DMS 273 (cell line): ENCODE measurements around the gene SOST.

Source experiments
- DNase-seq: peaks from one replicate; lab custom pipeline; 2025; ENCODE audit not compliant: unreplicated experiment; lab: John Stamatoyannopoulos, UW

Gene SOST

GRCh38 chr17:43745541-43745940, 13.1 kb downstream of the SOST start:
- DNase-seq = peak; percentile 28

GRCh38 chr17:43741636-43742035, 17.0 kb downstream of the SOST start:
- DNase-seq = no peak

GRCh38 chr17:43740541-43740940, 18.1 kb downstream of the SOST start:
- no peak for DNase-seq

GRCh38 chr17:43737722-43738121, 20.9 kb downstream of the SOST start:
- no peak for DNase-seq

- DNase-seq = no peak
Measured at GRCh38 chr17:43736389-43736788, 22.2 kb downstream of the SOST start.

- no peak for DNase-seq
Measured at GRCh38 chr17:43734376-43734775, 24.2 kb downstream of the SOST start.

GRCh38 chr17:43733956-43734355, 24.6 kb downstream of the SOST start:
- no peak for DNase-seq

- DNase-seq = no peak
Measured at GRCh38 chr17:43732958-43733357, 25.6 kb downstream of the SOST start.

- DNase-seq = no peak
Measured at GRCh38 chr17:43728081-43728480, 30.5 kb downstream of the SOST start.

- no peak for DNase-seq
Measured at GRCh38 chr17:43723697-43724359, 34.8 kb downstream of the SOST start.

- no peak for DNase-seq
Measured at GRCh38 chr17:43722870-43723665, 35.5 kb downstream of the SOST start.

- no peak for DNase-seq
Measured at GRCh38 chr17:43722269-43722619, 36.3 kb downstream of the SOST start.

GRCh38 chr17:43721537-43722268, 36.9 kb downstream of the SOST start:
- no peak for DNase-seq

- DNase-seq = peak; percentile 84
Measured at GRCh38 chr17:43720311-43721060, 38.1 kb downstream of the SOST start.

- no peak for DNase-seq
Measured at GRCh38 chr17:43719578-43719977, 39.0 kb downstream of the SOST start.

- no peak for DNase-seq
Measured at GRCh38 chr17:43718544-43718943, 40.0 kb downstream of the SOST start.

GRCh38 chr17:43717913-43718312, 40.7 kb downstream of the SOST start:
- no peak for DNase-seq

- no peak for DNase-seq
Measured at GRCh38 chr17:43714465-43715149, 44.0 kb downstream of the SOST start.

GRCh38 chr17:43713494-43714162, 45.0 kb downstream of the SOST start:
- DNase-seq = peak; percentile 52

- no peak for DNase-seq
Measured at GRCh38 chr17:43712397-43712796, 46.2 kb downstream of the SOST start.
